ENCODE data around the gene MINAR2.

The MINAR2 gene

DNA sequence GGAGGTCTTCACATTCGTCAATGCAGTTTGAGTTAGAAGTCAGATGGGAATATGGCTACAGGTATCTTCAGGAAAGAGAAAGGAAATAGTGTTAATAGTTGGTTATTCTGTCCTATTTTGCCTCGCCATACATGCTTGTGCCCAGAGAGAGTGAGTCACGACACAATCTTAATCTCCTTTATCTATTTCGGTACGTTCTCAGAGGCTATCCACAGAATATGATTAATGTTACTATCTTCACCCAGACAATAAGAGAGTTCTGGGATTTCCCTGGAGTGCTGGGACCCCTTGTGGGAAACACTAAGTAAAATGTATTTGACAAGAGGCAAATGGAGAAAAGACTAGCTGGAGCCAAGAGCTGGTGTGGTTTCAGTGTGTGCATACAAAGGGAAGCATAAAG lies 25.5 kb downstream of the MINAR2 start:
- DNase-seq: no peak

DNA sequence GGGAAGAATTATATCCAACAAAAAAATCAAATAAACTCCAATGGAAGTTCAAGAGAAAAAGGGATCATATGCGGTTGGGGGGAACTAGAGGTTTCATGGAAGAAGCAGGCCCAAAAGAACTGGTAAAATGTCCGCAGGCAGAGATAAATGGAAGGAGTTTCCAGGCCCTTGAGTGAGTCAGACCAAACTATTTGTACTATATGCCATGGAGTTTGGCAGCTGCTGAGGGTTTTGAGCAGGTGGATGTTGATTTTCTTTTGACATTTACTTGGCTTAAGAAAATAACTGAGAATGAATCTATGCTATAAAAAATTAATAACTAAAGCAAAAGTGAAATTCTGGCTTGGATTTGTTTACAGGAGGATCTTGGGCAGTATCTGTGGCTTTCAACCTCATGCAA lies 33.7 kb downstream of the MINAR2 start:
- DNase-seq: no peak

DNA sequence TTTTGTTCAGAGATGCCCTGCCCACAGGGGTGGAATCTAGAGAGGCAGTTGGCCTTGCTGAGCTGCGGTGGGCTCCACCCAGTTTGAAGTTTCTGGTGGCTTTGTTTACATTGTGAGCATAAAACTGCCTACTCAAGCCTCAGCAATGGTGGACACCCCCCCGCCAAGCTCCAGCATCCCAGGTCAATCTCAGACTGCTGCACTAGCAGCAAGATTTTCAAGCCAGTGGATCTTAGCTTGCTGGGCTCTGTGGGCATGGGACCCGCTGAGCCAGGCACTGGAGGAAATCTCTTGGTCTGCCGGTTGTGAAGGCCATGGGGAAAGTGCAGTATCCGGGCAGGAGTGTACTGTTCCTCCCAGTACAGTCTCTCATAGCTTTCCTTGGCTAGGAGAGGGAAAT lies 55.5 kb downstream of the MINAR2 start:
- DNase-seq: no peak

DNA sequence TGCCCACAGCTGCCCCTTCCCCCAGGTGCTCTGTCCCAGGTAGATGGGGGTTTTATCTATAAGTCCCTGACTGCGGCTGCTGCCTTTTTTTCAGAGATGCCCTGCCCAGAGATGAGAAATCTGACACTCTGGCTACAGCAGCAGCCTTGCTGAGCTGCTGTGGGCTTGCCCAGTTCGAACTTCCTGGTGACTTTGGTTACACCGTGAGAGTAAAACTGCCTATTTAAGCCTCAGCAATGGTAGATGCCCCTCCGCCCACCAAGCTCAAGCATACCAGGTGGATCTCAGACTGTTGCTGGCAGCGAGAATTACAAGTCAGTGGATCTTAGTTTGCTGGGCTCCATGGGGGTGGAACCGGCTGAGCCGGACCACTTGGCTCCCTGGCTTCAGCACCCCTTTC lies 56.8 kb downstream of the MINAR2 start:
- no peak for DNase-seq

DNA sequence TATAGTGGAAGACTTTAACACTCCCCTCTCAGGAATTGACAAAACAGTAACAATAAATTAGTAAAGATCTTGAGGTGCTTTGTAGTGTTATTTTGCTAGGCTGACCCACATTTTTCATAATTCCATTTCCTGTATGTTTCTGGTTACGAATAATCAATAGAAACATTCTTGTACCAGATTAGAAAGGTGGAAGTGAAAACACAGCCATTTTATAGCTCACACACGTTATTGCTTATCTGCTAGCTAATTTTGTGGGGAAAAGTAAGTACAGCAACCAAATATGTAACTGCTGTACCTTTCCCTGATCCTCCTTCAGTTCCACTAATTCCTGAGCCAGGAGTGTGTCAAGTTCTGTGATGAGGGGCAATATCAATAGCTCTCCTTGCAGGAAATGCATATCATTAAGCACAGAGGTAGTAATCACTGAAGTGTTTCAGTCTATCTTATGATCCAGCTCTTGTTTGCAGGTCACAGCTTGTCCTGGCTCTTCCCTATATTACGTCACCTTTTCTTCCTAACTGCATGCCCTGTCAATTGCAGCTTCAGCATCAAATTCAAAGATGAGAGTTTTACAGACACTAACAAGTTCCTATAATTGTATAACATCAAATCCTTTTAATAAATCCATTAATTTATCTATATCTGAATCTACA lies 59.4 kb downstream of the MINAR2 start:
- no peak for DNase-seq
